GM23248 (cell line): Measurements from ENCODE around the gene CPNE7. TPM values are rescaled to one million over a fixed set of nuclear protein-coding genes. Genes with fewer than 3 reads are reported as not detected.
A peak's percentile ranks its signal among the peaks of the same experiment; 100 is the strongest.

Source experiments
- DNase-seq: peaks from one replicate; pipeline ENCODE4 v3.0.0-alpha.2; 2015
- H2AFZ ChIP-seq: fragments of 200-600 bp; sonication (generic); 2 replicates; pipeline ENCODE4 v1.6.1; 2016; ENCODE audit warnings: antibody characterized with exemption
- H3F3A ChIP-seq: fragments of 200-600 bp; sonication (generic); 2 replicates; pipeline ENCODE4 v1.6.1; 2016; ENCODE audit warnings: mild to moderate bottlenecking, antibody characterized with exemption, mixed run types; ENCODE audit not compliant: insufficient read depth
- H3K27ac ChIP-seq: fragments of 200-600 bp; sonication (generic); 2 replicates; pipeline ENCODE4 v1.5.1; 2016; ENCODE audit warnings: mild to moderate bottlenecking
- H3K27me3 ChIP-seq: fragments of 200-600 bp; sonication (generic); replicated peaks from 2 replicates; pipeline ENCODE4 v1.6.1; 2016; ENCODE audit warnings: mild to moderate bottlenecking; ENCODE audit not compliant: insufficient read depth
- H3K36me3 ChIP-seq: fragments of 200-600 bp; sonication (generic); 2 replicates; pipeline ENCODE4 v1.6.1; 2016; ENCODE audit warnings: low read depth, mild to moderate bottlenecking
- H3K4me1 ChIP-seq: fragments of 200-600 bp; sonication (generic); 2 replicates; pipeline ENCODE4 v1.6.1; 2016; ENCODE audit warnings: mild to moderate bottlenecking; ENCODE audit not compliant: insufficient read depth
- H3K4me2 ChIP-seq: fragments of 200-600 bp; sonication (generic); one replicate; pipeline ENCODE4 v1.6.1; 2016; ENCODE audit warnings: mild to moderate bottlenecking; ENCODE audit not compliant: unreplicated experiment
- H3K4me3 ChIP-seq: fragments of 200-600 bp; sonication (generic); 2 replicates; pipeline ENCODE4 v1.5.1; 2016; ENCODE audit warnings: mild to moderate bottlenecking
- H3K79me2 ChIP-seq: fragments of 200-600 bp; sonication (generic); 2 replicates; pipeline ENCODE4 v1.6.1; 2016; ENCODE audit warnings: mild to moderate bottlenecking; ENCODE audit not compliant: insufficient read depth
- H3K9ac ChIP-seq: fragments of 200-600 bp; sonication (generic); 2 replicates; pipeline ENCODE4 v1.6.1; 2016; ENCODE audit warnings: mild to moderate bottlenecking
- H3K9me2 ChIP-seq: fragments of 200-600 bp; sonication (generic); 2 replicates; pipeline ENCODE4 v1.6.1; 2016; ENCODE audit warnings: mixed run types, mild to moderate bottlenecking, moderate library complexity; ENCODE audit not compliant: insufficient read depth
- H3K9me3 ChIP-seq: fragments of 200-600 bp; sonication (generic); one replicate; pipeline ENCODE4 v1.6.1; 2017; ENCODE audit warnings: low read depth
- H4K20me1 ChIP-seq: fragments of 200-600 bp; sonication (generic); 2 replicates; pipeline ENCODE4 v1.6.0; 2016; ENCODE audit not compliant: insufficient read depth
- EZH2 ChIP-seq: fragments of 200-600 bp; sonication (generic); IDR thresholded peaks from 2 replicates; pipeline ENCODE4 v1.6.1; 2018; ENCODE audit warnings: antibody characterized with exemption, mild to moderate bottlenecking; ENCODE audit not compliant: insufficient read depth, poor library complexity, severe bottlenecking
- EZH2phosphoT487 ChIP-seq: fragments of 200-600 bp; sonication (generic); IDR thresholded peaks from 2 replicates; pipeline ENCODE4 v1.6.1; 2018; ENCODE audit warnings: antibody characterized with exemption, moderate library complexity, mild to moderate bottlenecking, low read depth; ENCODE audit not compliant: insufficient read depth
- WGBS, 2 experiments: methylation state at CpG; one replicate each; pipeline ENCODE4 v1.1.6; 2015 to 2017; ENCODE audit warnings: low lambda C conversion rate in 2 of 2, low coverage in 1 of 2; ENCODE audit errors: missing lambda C conversion rate in 2 of 2; 5-methylcytosine and 5-hydroxymethylcytosine counted together
- in situ Hi-C: fragments of 300-500 bp; cut with MboI; formaldehyde crosslinking; loops from 2 replicates; pipeline ENCODE4 v1.15.0; 2020
- polyA plus RNA-seq: library from polyadenylated mRNA; unstranded; fragments of >200 nt; fragmentation: Nextera tagmentation; extraction: Ambion mirVana; gene quantifications from 2 replicates; pipeline ENCODE4 v1.2.1, GENCODE V29; 2016
- total RNA-seq: library from RNA; depleted of rRNA; stranded (reverse); fragments of >200 nt; shearing (Covaris generic); gene quantifications from 2 replicates; pipeline ENCODE4 v1.2.3, GENCODE V29; 2014

Gene CPNE7
- total and polyA plus RNA-seq, 2 experiments from 2014 or later: 5.3 to 10.1 TPM

GRCh38 chr16:89623511-89624261 lies 48.1 kb downstream of the CPNE7 start:
- peak overlapping the region; percentile 32; the same call in 1 of the 2 replicates for H3K9ac ChIP-seq
- H3K36me3 ChIP-seq: no peaks in the 10 kb centered on the region
- H3F3A ChIP-seq: no peaks in the 10 kb centered on the region
- TF ChIP-seq EZH2phosphoT487: no peak
- no peak for TF ChIP-seq EZH2
- H3K9me2 ChIP-seq: no peaks in the 10 kb centered on the region
- H3K4me1 ChIP-seq: 0 out of 2 replicates have a peak, but pooled peaks cover 5% of the 10 kb centered on the region
- no peak overlapping the region for H3K4me3 ChIP-seq
- in situ Hi-C loops: no loop called here
- no peaks in the 10 kb centered on the region for H4K20me1 ChIP-seq
- no peaks in the 10 kb centered on the region for H3K9me3 ChIP-seq
- H3K27ac ChIP-seq: no peak overlapping the region
- peak overlapping the region; percentile 81 for H2AFZ ChIP-seq
- peak; percentile 60 for DNase-seq
- 20% methylated on average over 28 of the region's 28 CpGs for WGBS, 2 experiments
- peak overlapping the region; percentile 54 for H3K4me2 ChIP-seq
- H3K27me3 ChIP-seq: no peaks in the 10 kb centered on the region; the same call in 1 of the 2 replicates
- H3K79me2 ChIP-seq: no peaks in the 10 kb centered on the region

GRCh38 chr16:89624777-89625761 lies 49.5 kb downstream of the CPNE7 start:
- no peak overlapping the region for H3K27ac ChIP-seq
- no peaks in the 10 kb centered on the region for H3F3A ChIP-seq
- no peak overlapping the region for H3K4me3 ChIP-seq
- H3K4me2 ChIP-seq: no peak overlapping the region
- H3K27me3 ChIP-seq: no peaks in the 10 kb centered on the region; the same call in 1 of the 2 replicates
- in situ Hi-C loops: no loop called here
- DNase-seq: no peak
- H3K9ac ChIP-seq: no peak overlapping the region
- no peak overlapping the region for H2AFZ ChIP-seq
- H3K4me1 ChIP-seq: 0 out of 2 replicates have a peak, but pooled peaks cover 5% of the 10 kb centered on the region
- no peaks in the 10 kb centered on the region for H3K9me3 ChIP-seq
- no peaks in the 10 kb centered on the region for H4K20me1 ChIP-seq
- no peaks in the 10 kb centered on the region for H3K36me3 ChIP-seq
- no peaks in the 10 kb centered on the region for H3K79me2 ChIP-seq
- no peaks in the 10 kb centered on the region for H3K9me2 ChIP-seq
- WGBS, 2 experiments: 47 to 49% methylated on average over 21 of the region's 21 CpGs
- TF ChIP-seq EZH2phosphoT487: no peak

GRCh38 chr16:89629827-89630610 lies 54.5 kb downstream of the CPNE7 start:
- no peak overlapping the region for H3K9ac ChIP-seq
- no peaks in the 10 kb centered on the region for H3K9me2 ChIP-seq
- no peak overlapping the region for H3K27ac ChIP-seq
- DNase-seq: no peak
- TF ChIP-seq EZH2phosphoT487: no peak
- TF ChIP-seq EZH2: no peak
- no peak overlapping the region for H3K4me3 ChIP-seq
- no peaks in the 10 kb centered on the region; the same call in 1 of the 2 replicates for H3K27me3 ChIP-seq
- in situ Hi-C loops: no loop called here
- H3F3A ChIP-seq: peaks cover 5% of the 10 kb centered on the region
- 80 to 82% methylated on average over 16 to 17 of the region's 17 CpGs for WGBS, 2 experiments
- H4K20me1 ChIP-seq: no peaks in the 10 kb centered on the region
- no peaks in the 10 kb centered on the region for H3K79me2 ChIP-seq
- no peak overlapping the region for H3K4me2 ChIP-seq
- H3K36me3 ChIP-seq: no peaks in the 10 kb centered on the region
- H2AFZ ChIP-seq: no peak overlapping the region
- peaks cover 16% of the 10 kb centered on the region for H3K4me1 ChIP-seq
- no peaks in the 10 kb centered on the region for H3K9me3 ChIP-seq
